ENCODE data around the gene SORCS2.

DNA sequence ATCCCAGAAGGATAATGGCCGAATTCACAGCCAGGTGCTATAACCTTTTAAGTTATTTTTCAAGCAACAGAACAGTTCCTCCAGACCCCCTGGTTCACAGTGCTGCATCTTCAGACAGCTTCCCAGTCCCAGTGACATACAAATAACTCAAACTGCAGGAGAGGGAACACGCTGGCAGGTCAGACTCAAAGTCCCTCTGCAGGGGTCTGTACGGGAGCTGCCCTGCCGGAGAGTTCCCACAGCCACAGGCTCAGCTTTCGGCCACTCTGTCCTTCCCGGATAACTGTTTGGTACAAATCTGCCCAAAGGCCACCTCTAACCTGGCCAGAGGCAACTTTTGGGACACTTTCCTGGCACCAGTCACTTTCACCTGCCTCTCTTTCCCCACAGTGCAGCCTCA is 517.1 kb downstream of the SORCS2 start:
- TF ChIP-seq GATA2 (IDR thresholded peaks at IDR 0.05; ENCODE audit: low read depth, low read length): no peak
- no peak for TF ChIP-seq GATA3 (IDR thresholded peaks at IDR 0.05; ENCODE audit: low read depth, low read length)

All from SH-SY5Y (cell line).